GM18505 (cell line): ENCODE data around the gene AGPAT3.
A peak's percentile ranks its signal among the peaks of the same experiment; 100 is the strongest.

Source experiments
- ATAC-seq: cut with Tn5 transposase; IDR thresholded peaks from one replicate; pipeline ENCODE4 v1.9.1; 2021; ENCODE audit not compliant: unreplicated experiment
- POLR2A ChIP-seq: IDR thresholded peaks from 4 replicates; pipeline ENCODE4 v1.6.1; 2011; ENCODE audit warnings: borderline replicate concordance; ENCODE audit not compliant: insufficient read depth, insufficient read length; ENCODE audit errors: extremely low read depth

Gene AGPAT3

DNA sequence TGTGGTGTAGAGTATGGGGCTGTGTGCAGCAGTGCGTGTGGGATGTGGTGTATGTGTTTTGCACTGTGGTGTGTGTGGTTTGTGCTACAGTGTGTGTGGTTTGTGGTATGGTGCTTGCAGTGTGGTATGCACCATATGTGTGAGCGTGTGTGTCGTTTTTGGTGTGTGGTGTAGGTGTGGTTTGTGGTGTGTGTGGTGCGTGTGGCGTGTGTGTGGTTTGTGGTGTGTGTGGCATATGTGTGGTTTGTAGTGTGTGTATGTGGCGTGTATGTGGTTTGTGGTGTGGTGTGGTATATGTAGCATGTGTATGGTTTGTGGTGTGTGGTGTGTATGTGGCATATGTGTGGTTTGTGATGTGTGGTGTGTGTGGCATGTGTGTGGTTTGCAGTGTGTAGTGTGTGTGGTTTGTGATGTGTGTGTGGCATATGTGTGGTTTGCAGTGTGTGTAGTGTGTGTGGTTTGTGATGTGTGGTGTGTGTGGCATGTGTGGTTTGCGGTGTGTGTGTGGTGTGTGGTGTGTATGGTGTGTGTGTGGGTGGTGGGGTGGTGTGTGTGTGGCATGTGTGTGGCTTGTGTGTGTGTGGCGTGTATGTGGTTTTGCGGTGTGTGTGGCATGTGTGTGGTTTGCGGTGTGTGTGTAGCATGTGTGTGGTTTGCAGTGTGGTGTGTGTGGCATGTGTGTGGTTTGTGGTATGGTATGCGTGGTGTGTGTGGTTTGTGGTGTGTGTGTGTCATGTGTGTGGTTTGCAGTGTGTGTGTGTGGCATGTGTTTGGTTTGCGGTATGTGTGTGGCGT lies 93.5 kb downstream of the AGPAT3 start:
- no peak for TF ChIP-seq POLR2A
- no peak for ATAC-seq

DNA sequence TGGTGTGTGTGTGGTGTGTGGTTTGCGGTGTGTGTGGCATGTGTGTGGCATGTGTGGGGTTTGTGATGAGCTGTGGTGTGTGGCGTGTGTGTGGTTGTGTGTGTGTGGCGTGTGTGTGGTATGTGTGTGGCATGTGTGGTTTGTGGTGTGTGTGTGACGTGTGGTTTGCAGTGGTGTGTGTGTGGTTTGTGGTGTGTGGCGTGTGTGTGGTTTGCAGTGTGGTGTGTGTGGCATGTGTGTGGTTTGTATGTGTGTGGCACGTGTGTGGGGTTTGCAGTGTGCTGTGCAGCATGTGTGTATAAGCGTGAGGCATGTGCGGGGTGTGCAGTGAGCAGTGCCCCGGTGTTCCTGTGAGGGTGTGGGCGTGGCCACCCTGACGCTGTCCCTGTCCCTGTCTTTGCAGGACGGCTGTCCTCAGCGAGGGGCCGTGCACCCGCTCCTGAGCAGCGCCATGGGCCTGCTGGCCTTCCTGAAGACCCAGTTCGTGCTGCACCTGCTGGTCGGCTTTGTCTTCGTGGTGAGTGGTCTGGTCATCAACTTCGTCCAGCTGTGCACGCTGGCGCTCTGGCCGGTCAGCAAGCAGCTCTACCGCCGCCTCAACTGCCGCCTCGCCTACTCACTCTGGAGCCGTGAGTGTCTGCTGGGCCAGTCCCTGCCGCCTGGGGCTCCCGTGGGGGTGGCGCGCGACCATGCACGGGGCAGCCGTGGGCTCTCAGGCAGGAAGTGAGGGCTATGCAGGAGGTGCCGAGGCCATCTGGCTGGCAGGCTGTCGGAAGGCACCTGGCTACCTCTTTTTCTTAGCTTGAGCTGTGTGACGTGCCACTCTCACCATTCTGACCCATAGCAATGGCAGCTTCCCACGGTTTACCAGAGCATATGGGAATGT lies 94.5 kb downstream of the AGPAT3 start:
- TF ChIP-seq POLR2A, result no peak
- ATAC-seq, result no peak

DNA sequence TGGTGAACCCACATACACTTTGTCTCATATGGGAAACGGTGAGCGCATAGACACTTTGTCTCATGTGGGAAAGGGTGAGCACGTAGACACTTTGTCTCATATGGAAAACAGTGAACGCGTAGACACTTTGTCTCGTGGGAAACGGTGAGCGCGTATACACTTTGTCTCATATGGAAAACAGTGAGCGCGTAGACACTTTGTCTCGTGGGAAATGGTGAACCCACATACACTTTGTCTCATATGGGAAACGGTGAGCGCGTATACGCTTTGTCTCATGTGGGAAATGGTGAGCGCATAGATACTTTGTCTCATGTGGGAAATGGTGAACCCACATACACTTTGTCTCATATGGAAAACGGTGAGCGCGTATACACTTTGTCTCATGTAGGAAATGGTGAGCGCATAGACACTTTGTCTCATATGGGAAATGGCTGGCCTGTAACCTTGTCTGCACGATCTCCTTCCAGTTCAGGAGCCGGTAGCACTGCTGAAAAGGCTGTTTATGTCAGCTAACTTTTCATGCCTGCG lies 96.4 kb downstream of the AGPAT3 start:
- TF ChIP-seq POLR2A, result no peak

DNA sequence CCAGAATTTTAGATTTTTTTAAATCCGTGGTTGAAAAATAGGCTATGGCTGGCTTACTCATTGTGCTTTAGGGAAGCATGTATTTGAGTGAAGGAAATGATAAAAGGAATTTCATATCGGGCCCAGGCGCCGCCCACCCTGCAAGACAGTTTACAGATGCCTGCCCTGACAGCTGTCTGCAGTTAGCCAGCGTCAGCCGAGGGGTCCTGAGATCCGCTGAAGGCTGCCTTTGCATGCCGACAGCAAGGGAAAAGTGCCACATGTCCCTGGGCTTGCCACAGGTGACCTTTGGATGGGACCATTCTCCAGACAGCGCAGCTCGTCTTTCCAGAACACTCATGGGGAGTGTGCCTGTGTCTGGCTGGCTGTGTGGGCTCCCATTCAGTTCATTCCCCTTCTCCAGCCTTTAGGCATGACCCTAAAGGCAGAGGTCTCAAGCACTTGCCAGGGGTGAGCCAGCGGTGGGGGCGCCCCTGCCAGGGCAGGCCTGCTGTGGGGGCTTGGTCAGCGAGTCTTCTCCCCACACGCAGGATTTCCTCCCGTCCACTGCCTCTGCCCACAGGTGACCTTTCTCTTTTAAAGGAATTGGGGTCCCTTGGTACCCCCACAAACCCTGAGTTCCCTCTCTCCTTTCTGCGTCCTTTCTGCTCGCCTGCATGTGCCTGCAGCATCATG lies 101.0 kb downstream of the AGPAT3 start:
- no peak for TF ChIP-seq POLR2A
- ATAC-seq, result no peak

More for the DNA sequence above, 96.4 kb downstream of the AGPAT3 start:
- no peak for ATAC-seq

DNA sequence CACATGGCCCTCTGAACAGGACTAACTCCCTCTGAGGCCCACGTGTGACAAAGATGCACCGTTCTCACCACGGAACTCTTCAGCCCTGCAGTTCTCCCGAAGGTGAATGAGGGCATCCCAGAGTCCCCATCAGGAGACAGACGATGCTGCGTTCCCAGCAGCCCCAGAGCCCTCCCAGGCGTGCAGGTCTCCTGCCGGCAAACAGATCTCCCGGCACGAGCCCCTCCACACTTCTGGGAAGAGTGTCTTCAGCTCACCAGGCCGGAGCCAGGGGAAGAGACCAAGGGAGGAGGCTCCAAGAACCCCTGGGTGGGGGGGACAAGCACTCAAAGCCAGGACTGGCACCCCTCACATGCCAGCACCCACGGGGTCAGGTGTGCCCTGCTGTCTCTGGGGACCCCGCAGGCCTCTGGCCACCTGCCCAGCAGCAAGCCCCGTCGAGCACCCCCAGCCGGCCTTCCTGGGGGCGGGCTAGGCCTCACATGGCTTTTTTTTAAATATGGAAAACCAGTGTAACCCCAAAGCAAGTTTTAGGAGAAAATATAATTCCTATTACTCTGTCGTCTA lies 102.0 kb downstream of the AGPAT3 start:
- no peak for ATAC-seq
- TF ChIP-seq POLR2A, result peak; percentile 15

DNA sequence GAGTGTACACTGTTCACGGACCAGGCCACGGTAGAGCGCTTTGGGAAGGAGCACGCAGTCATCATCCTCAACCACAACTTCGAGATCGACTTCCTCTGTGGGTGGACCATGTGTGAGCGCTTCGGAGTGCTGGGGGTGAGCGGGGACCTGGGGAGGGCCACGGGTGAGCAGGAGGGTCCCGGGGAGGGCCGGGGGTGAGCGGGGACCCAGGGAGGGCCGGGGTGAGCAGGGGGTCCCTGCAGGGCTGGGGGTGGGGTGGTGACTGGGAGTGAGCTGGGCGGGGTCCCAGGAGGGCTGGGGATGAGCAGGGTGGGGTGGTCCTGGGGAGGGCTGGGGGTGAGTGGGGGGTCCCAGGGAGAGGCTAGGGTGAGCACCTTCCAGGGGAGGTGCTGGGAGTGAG lies 103.0 kb downstream of the AGPAT3 start:
- TF ChIP-seq POLR2A, result no peak

DNA sequence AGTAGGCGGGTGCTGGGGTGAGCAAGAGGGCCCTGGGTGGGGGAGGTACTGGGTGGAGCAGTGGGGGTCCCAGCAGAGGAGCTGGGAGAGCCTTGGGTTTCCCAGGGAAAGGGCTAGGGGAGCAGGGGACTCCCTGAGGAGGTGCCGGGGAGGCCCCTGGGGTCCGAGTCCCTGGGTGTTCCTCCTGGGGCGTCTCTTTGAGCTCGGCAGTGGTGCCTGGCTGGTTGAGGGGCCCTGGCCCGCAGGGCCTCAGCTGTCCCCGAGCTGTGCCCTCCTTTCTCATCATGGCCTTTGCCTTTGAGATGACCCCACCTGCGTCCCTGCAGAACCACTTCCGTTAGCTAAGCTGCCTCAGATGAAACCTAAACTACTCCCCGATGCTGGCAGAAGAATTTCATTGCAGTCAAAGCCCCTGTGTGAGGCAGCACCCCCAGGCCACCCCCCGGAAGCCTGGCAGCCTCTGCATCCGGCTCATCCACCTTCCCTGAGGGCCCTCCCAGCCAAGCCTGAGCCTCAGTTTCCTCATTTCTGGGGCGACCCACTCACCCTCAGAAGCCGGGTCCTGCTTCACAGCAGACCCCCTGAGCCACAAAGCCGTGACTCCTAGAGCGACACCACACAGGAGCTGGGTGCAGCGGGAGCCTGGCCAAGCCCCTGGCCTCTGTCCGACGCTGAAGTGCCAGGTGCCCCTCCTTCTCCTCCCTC lies 103.5 kb downstream of the AGPAT3 start:
- no peak for ATAC-seq
- no peak for TF ChIP-seq POLR2A

More for the DNA sequence above, 103.0 kb downstream of the AGPAT3 start:
- no peak for ATAC-seq

DNA sequence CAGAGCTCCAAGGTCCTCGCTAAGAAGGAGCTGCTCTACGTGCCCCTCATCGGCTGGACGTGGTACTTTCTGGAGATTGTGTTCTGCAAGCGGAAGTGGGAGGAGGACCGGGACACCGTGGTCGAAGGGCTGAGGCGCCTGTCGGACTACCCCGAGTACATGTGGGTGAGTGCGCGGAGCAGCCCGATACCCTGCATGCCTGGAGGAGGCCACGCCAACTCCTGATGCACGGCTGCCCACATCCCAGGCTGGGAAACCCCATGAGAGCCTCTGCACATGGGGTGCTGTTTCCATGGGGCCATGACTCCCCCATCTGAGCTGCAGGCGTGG lies 104.1 kb downstream of the AGPAT3 start:
- TF ChIP-seq POLR2A, result no peak
- no peak for ATAC-seq

DNA sequence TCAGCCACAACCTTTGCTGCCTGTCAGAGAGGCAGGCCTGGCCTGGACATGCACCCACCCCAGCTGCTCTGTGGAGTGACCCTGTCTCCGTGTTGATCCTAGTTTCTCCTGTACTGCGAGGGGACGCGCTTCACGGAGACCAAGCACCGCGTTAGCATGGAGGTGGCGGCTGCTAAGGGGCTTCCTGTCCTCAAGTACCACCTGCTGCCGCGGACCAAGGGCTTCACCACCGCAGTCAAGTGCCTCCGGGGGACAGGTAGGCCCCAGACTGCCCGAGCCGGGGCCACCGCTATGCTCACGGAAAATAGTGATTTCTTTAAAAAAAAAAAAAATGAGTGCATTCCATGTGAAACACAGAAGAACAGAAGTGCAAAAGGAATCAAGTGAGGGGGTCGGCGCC lies 105.5 kb downstream of the AGPAT3 start:
- ATAC-seq, result no peak
- no peak for TF ChIP-seq POLR2A

DNA sequence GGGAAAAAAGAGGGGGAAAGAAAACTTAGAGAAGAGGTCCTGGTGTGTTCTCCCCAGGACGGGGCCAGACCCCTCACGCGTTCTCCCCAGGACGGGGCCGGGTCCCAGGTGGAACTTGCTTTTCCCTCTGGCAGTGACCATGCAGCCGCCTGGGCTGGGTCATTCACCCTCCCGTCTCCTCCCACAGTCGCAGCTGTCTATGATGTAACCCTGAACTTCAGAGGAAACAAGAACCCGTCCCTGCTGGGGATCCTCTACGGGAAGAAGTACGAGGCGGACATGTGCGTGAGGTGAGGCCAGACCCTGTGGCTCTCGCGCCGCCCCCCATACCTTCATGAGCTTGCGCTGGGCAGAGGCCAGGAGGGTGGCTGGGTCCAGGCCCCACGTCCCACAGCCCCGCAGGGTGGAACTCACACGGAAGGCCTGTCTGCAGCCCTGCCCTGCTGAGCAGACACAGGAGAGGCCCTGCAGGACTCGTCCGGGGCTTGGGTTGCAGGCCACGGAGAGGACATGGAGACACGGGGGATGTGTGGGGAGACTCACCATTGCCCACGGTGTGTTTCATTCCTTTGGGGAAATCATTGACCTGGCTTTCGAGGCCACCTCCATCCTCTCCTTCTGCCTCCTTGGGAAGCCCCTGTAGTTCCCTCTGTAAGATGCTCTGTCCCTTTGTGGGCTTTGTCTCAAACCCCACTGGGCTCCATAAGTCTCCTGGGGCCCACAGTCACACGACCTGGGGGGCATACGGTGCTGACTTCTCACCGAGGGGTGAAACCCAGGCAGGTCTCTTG lies 106.4 kb downstream of the AGPAT3 start:
- no peak for ATAC-seq
- no peak for TF ChIP-seq POLR2A

DNA sequence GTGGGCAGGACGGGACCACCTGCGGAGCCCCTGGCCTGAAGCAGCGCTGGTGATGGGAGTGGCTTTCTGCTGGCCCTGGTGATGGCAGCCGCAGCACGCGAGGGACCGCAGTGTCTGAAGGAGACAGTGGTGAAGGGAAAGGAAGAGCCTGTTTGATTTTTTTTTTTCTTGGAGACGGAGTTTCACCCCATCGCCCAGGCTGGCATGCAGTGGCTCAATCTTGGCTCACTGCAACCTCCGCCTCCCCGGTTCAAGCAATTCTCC lies 106.9 kb downstream of the AGPAT3 start:
- TF ChIP-seq POLR2A, result no peak

More for the DNA sequence above, 106.9 kb downstream of the AGPAT3 start:
- no peak for ATAC-seq
